ENCODE results near the gene GATAD2A. TPM values are rescaled to one million over a fixed set of nuclear protein-coding genes. Genes with fewer than 3 reads are reported as not detected.

Gene GATAD2A
- total and polyA plus RNA-seq, 7 donors = 18.5 to 138 (median 30.2) TPM

DNA sequence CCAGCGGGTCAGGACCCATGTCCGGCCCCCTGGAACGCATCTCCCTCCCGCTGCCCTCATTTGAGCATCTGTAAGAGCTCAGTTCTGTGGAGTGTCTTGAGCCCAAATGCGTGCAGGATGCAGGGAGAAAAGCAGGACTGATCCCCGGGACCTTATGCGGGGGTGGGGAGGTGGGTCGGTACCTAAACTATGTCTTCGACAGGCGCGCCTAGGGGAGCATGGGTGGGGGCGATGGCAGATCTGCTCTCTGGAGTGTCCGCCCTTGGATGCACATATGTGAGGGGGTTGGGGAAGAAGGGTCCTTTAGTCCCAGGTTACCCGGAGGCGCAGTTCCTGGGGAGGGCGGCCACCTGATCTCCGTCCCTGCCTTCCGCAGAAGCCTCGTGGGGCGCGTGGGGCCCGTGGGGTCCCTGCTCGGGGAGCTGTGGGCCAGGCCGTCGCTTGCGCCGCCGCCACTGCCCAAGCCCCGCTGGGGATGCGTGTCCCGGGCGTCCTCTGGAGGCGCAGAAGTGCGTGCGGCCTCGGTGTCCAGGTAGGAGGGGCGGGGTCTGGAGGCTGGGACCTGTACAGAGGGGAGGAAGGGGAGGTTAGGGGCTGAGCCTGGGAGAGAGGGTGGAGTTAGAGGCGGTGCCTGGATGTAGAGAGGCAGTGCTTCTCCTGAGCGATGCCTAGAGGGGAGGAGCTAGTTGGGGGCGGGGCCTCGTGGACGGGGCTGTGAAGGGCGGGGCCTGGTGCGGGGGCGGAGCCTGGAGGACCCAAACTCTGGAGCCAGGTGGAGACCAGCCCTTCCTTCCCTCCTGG is 135.4 kb downstream of the GATAD2A start:
- Histone ChIP-seq H3K4me3 (peak overlapping the region in 1 of 4 donors; percentile 11), H3K9me3 (no peaks in the 10 kb centered on the region), H3K36me3 (no peaks in the 10 kb centered on the region), H3K27me3 (peaks cover 47 to 87% (median 80%) of the 10 kb centered on the region in 3 donors), H3K4me1 (peaks cover 0 to 40% (median 36%) of the 10 kb centered on the region in 4 donors), H3K27ac (no peak overlapping the region)
- intact Hi-C loops (cut with DNase I) = no loop called here
- DNase-seq = no peak
- no peak for TF ChIP-seq EP300 (IDR thresholded peaks at IDR 0.05)
- no peak for TF ChIP-seq POLR2AphosphoS5 (IDR thresholded peaks at IDR 0.05)
- TF ChIP-seq, protein P1, sequence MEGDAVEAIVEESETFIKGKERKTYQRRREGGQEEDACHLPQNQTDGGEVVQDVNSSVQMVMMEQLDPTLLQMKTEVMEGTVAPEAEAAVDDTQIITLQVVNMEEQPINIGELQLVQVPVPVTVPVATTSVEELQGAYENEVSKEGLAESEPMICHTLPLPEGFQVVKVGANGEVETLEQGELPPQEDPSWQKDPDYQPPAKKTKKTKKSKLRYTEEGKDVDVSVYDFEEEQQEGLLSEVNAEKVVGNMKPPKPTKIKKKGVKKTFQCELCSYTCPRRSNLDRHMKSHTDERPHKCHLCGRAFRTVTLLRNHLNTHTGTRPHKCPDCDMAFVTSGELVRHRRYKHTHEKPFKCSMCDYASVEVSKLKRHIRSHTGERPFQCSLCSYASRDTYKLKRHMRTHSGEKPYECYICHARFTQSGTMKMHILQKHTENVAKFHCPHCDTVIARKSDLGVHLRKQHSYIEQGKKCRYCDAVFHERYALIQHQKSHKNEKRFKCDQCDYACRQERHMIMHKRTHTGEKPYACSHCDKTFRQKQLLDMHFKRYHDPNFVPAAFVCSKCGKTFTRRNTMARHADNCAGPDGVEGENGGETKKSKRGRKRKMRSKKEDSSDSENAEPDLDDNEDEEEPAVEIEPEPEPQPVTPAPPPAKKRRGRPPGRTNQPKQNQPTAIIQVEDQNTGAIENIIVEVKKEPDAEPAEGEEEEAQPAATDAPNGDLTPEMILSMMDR (IDR thresholded peaks at IDR 0.05) = no peak
- TF ChIP-seq POLR2A (IDR thresholded peaks at IDR 0.05) = no peak
- WGBS, 2 donors = 4% methylated on average over 45 of the region's 45 CpGs

DNA sequence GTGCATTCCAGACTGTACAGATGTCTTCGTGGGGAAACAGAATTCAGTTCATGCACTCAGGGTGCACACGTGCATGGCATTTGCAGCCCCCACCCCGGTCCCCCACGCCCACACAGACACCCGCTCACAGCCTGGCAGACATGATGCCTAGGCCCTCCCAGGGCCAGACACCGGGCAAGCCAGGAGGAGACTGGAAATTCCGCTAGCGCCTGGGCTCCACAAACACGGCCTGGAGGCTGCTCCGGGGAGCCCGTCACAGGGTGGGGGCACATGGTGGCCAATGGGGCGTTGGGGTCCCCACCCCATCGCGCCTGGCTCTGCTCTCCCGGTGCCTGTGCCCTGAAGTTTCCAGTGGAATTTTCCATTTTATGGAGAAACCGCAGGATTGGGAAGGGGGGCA is 136.1 kb downstream of the GATAD2A start:
- Histone ChIP-seq H3K27ac (no peak overlapping the region), H3K4me1 (peaks cover 0 to 40% (median 36%) of the 10 kb centered on the region in 4 donors), H3K36me3 (no peaks in the 10 kb centered on the region), H3K4me3 (no peak overlapping the region), H3K27me3 (peaks cover 47 to 94% (median 80%) of the 10 kb centered on the region in 3 donors), H3K9me3 (no peaks in the 10 kb centered on the region)
- TF ChIP-seq, protein P1 (IDR thresholded peaks at IDR 0.05) = no peak
- TF ChIP-seq POLR2A (IDR thresholded peaks at IDR 0.05) (no peak), EP300 (IDR thresholded peaks at IDR 0.05) (no peak), POLR2AphosphoS5 (IDR thresholded peaks at IDR 0.05) (no peak)
- 78 to 83% methylated on average over 16 of the region's 16 CpGs for WGBS, 2 donors
- DNase-seq = no peak
- intact Hi-C loops (cut with DNase I) = no loop called here

DNA sequence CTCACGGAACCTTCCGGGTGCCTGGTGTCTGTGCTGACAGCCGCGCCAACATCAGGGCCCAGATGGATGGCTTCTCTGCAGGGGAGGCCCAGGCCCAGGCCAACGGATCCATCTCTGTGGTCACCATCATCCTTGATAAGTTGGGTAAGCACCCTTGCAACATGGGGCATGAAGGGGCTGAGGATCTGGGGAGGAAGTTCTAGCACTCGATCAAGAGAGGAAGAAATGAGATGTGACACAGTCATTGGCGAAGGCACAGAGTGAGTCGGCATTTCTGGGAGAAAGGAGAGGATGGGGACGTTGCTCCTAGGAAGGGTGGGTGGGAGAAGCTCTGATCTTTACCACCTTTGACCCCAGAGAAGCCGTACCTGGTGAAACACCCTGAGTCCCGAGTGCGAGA is 137.0 kb downstream of the GATAD2A start:
- intact Hi-C loops (cut with DNase I) = no loop called here
- no peak overlapping the region for H3K27ac ChIP-seq
- peaks cover 0 to 35% (median 31%) of the 10 kb centered on the region in 4 donors for H3K4me1 ChIP-seq
- H3K36me3 ChIP-seq = no peaks in the 10 kb centered on the region
- 77 to 84% methylated on average over 12 of the region's 12 CpGs for WGBS, 2 donors
- peaks cover 47 to 98% (median 76%) of the 10 kb centered on the region in 3 donors for H3K27me3 ChIP-seq
- DNase-seq = no peak
- H3K4me3 ChIP-seq = no peak overlapping the region
- H3K9me3 ChIP-seq = no peaks in the 10 kb centered on the region
- TF ChIP-seq, protein P1 (IDR thresholded peaks at IDR 0.05) = no peak
- TF ChIP-seq EP300 (IDR thresholded peaks at IDR 0.05) (no peak), POLR2A (IDR thresholded peaks at IDR 0.05) (no peak), POLR2AphosphoS5 (IDR thresholded peaks at IDR 0.05) (no peak)

DNA sequence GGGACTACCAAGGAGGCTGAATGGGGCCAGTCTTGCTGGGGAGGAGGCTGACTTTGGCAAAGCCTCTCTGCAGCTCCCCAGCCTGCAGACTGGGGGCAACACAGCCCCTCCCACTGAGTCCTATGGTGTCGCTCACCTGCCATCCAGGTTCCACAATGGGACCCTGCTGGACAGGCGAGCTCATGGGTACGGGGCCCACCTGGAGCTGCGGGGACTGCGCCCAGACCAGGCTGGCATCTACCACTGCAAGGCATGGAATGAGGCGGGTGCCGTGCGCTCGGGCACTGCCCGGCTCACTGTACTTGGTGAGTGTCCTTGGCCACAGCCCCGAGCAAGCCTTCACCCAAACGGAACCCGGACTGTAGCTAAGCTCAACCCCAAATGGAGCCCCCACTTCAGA is 137.6 kb downstream of the GATAD2A start:
- no peaks in the 10 kb centered on the region for H3K36me3 ChIP-seq
- no peak overlapping the region for H3K27ac ChIP-seq
- no peak overlapping the region for H3K4me3 ChIP-seq
- TF ChIP-seq EP300 (IDR thresholded peaks at IDR 0.05) (no peak), POLR2AphosphoS5 (IDR thresholded peaks at IDR 0.05) (no peak), POLR2A (IDR thresholded peaks at IDR 0.05) (no peak)
- TF ChIP-seq, protein P1 (IDR thresholded peaks at IDR 0.05) = no peak
- H3K9me3 ChIP-seq = no peaks in the 10 kb centered on the region
- 91 to 95% methylated on average over 13 of the region's 13 CpGs for WGBS, 2 donors
- no peak for DNase-seq
- peaks cover 43 to 98% (median 70%) of the 10 kb centered on the region in 3 donors for H3K27me3 ChIP-seq
- intact Hi-C loops (cut with DNase I) = no loop called here
- H3K4me1 ChIP-seq = peaks cover 0 to 29% (median 26%) of the 10 kb centered on the region in 4 donors

All from sigmoid colon (tissue), 7 donors.